K562 (cell line): Measurements from ENCODE around the gene MPST. TPM values are rescaled to one million over a fixed set of nuclear protein-coding genes. Genes with fewer than 3 reads are reported as not detected.
A peak's percentile ranks its signal among the peaks of the same experiment; 100 is the strongest.

Source experiments
- BACH1 ChIP-seq: fragments of 200-800 bp; sonication (Bioruptor generic); IDR thresholded peaks from 2 replicates; pipeline ENCODE4 v1.6.1; 2016; ENCODE audit warnings: missing genetic modification characterization, missing compliant biosample characterization
- BRF1 ChIP-seq: IDR thresholded peaks from 3 replicates; pipeline ENCODE4 v1.6.1; 2011; ENCODE audit warnings: borderline replicate concordance, mild to moderate bottlenecking; ENCODE audit not compliant: insufficient read length; ENCODE audit errors: extremely low read depth
- CBX8 ChIP-seq: fragments of 200-600 bp; sonication (generic); IDR thresholded peaks from 2 replicates; pipeline ENCODE4 v1.6.1; 2012; ENCODE audit warnings: borderline replicate concordance, mixed run types, low read depth, mild to moderate bottlenecking, moderate library complexity, mixed read lengths, low read length, control low read depth, inconsistent platforms; ENCODE audit not compliant: poor library complexity, severe bottlenecking; ENCODE audit errors: extremely low read depth
- CCNT2 ChIP-seq: IDR thresholded peaks from 2 replicates; pipeline ENCODE4 v1.6.1; 2011; ENCODE audit warnings: borderline replicate concordance, low read depth, mild to moderate bottlenecking, moderate library complexity, mixed read lengths, low read length; ENCODE audit not compliant: insufficient read length; ENCODE audit errors: extremely low read depth
- CXXC5 ChIP-seq: fragments of 250-450 bp; sonication (Bioruptor Pico); IDR thresholded peaks from 2 replicates; pipeline ENCODE4 v1.8.0; 2022; ENCODE audit warnings: inconsistent platforms, mild to moderate bottlenecking, moderate library complexity
- ELF2 ChIP-seq: fragments of 250-450 bp; sonication (Bioruptor Pico); IDR thresholded peaks from 2 replicates; pipeline ENCODE4 v1.5.0; 2021; ENCODE audit warnings: mild to moderate bottlenecking
- EP400 ChIP-seq: fragments of 450-650 bp; IDR thresholded peaks from 2 replicates; pipeline ENCODE4 v1.6.1; 2017; ENCODE audit warnings: antibody characterized with exemption, mild to moderate bottlenecking, moderate library complexity
- GABPA ChIP-seq: fragments of 200-800 bp; sonication (Bioruptor generic); conservative IDR thresholded peaks from 2 replicates; pipeline ENCODE4 v1.6.1; 2016; ENCODE audit warnings: low read depth, missing genetic modification characterization, missing compliant biosample characterization
- GATA2 ChIP-seq: sonication (generic); formaldehyde crosslinking; IDR thresholded peaks from 2 replicates; pipeline ENCODE4 v1.4.0; 2020; ENCODE audit warnings: mild to moderate bottlenecking, missing genetic modification reagents
- HDGF ChIP-seq: fragments of 450-650 bp; IDR thresholded peaks from 2 replicates; pipeline ENCODE4 v1.6.1; 2016
- HMG20B ChIP-seq: fragments of 250-450 bp; sonication (Bioruptor Pico); IDR thresholded peaks from 2 replicates; pipeline ENCODE4 v1.5.0; 2021; ENCODE audit warnings: mild to moderate bottlenecking
- KDM2B ChIP-seq: fragments of 250-450 bp; sonication (Bioruptor Pico); IDR thresholded peaks from 2 replicates; pipeline ENCODE4 v1.8.0; 2021; ENCODE audit warnings: mild to moderate bottlenecking, moderate library complexity
- MCM7 ChIP-seq, 2 experiments: fragments of 450-650 bp; IDR thresholded peaks; 2 replicates each; pipeline ENCODE4 v1.6.1; 2016 to 2018
- NCOR1 ChIP-seq: fragments of 450-650 bp; IDR thresholded peaks from 2 replicates; pipeline ENCODE4 v1.6.1; 2016; ENCODE audit warnings: mild to moderate bottlenecking, moderate library complexity
- OTX1 ChIP-seq: fragments of 450-650 bp; formaldehyde crosslinking; IDR thresholded peaks from 2 replicates; pipeline ENCODE4 v1.4.0; 2022; ENCODE audit warnings: mild to moderate bottlenecking
- PCBP2 ChIP-seq: fragments of 200-400 bp; formaldehyde crosslinking; IDR thresholded peaks from 2 replicates; pipeline ENCODE4 v1.6.1; 2018; ENCODE audit warnings: low read length, low read depth, mild to moderate bottlenecking, moderate library complexity; ENCODE audit not compliant: poor library complexity, severe bottlenecking
- POLR2AphosphoS2 ChIP-seq: IDR thresholded peaks from 2 replicates; pipeline ENCODE4 v1.6.1; 2012; ENCODE audit warnings: low read length, improper control_type of control experiment
- PTRF ChIP-seq: fragments of 450-650 bp; IDR thresholded peaks from 2 replicates; pipeline ENCODE4 v1.6.1; 2016; ENCODE audit warnings: mild to moderate bottlenecking, missing genetic modification characterization, missing compliant biosample characterization
- RAD21 ChIP-seq, 2 experiments: fragments of 250-450 bp in 1 of 2; fragments of 450-650 bp in 1 of 2; sonication (Bioruptor Pico) in 1 of 2; formaldehyde crosslinking in 1 of 2; IDR thresholded peaks in 1 of 2; conservative IDR thresholded peaks in 1 of 2; 2 replicates each; pipeline versions ENCODE4 v1.4.0 to v1.8.0; 2020 to 2022; ENCODE audit warnings: mild to moderate bottlenecking in 2 of 2, moderate library complexity in 1 of 2
- SRSF1 ChIP-seq: fragments of 200-400 bp; formaldehyde crosslinking; IDR thresholded peaks from 2 replicates; pipeline ENCODE4 v1.6.1; 2017; ENCODE audit warnings: mild to moderate bottlenecking, low read depth, low read length, moderate library complexity
- SRSF3 ChIP-seq: fragments of 200-400 bp; formaldehyde crosslinking; IDR thresholded peaks from 2 replicates; pipeline ENCODE4 v1.6.1; 2016; ENCODE audit warnings: mild to moderate bottlenecking, low read length, moderate library complexity; ENCODE audit not compliant: insufficient read depth
- XRCC4 ChIP-seq: IDR thresholded peaks from one replicate; pipeline ENCODE4 v1.6.1; 2011; ENCODE audit not compliant: insufficient read depth, insufficient read length; ENCODE audit errors: extremely low read depth
- ZNF232 ChIP-seq: sonication (generic); formaldehyde crosslinking; IDR thresholded peaks from 2 replicates; pipeline ENCODE4 v1.8.0; 2022; ENCODE audit warnings: mild to moderate bottlenecking, missing genetic modification reagents
- ZNF24 ChIP-seq: fragments of 450-650 bp; IDR thresholded peaks from 2 replicates; pipeline ENCODE4 v1.6.1; 2016
- ZNF780A ChIP-seq: fragments of 250-450 bp; sonication (Bioruptor Pico); IDR thresholded peaks from 2 replicates; pipeline ENCODE4 v1.5.0; 2021; ENCODE audit warnings: mild to moderate bottlenecking
- polyA plus RNA-seq, 8 experiments: library from polyadenylated mRNA; depleted of rRNA in 4 of 8; stranded (reverse) in 5 of 8; unstranded in 3 of 8; fragments of >200 nt; fragmentation: Nextera tagmentation in 2 of 8; fragmentation: Illumina TruSeq in 1 of 8; extraction: Ambion mirVana in 2 of 8; extraction: Trizol in 1 of 8; gene quantifications; 2 replicates each; pipeline versions ENCODE4 v1.2.1 to v1.2.3, GENCODE V29; 2011 to 2014; ENCODE audit warnings: inconsistent platforms in 1 of 8, missing spikeins in 1 of 8
- total RNA-seq, 7 experiments: library from RNA; depleted of rRNA in 6 of 7; stranded (reverse); fragments of >200 nt in 6 of 7; fragmentation: Illumina TruSeq in 2 of 7; extraction: Trizol in 2 of 7; gene quantifications; 2 replicates each; pipeline versions ENCODE4 v1.2.1 to v1.2.3, GENCODE V29; 2011 to 2021; ENCODE audit warnings: low replicate concordance in 1 of 7
- TF ChIP-seq, protein P1 (sequence below): sonication (generic); formaldehyde crosslinking; IDR thresholded peaks from 2 replicates; pipeline ENCODE4 v1.8.0; 2022; ENCODE audit warnings: mild to moderate bottlenecking, missing genetic modification reagents, borderline replicate concordance
- TF ChIP-seq, protein P2 (sequence below): sonication (generic); formaldehyde crosslinking; IDR thresholded peaks from 2 replicates; pipeline ENCODE4 v1.9.0; 2022; ENCODE audit warnings: mild to moderate bottlenecking, missing genetic modification reagents
- TF ChIP-seq, protein P3 (sequence below): fragments of 450-650 bp; IDR thresholded peaks from 2 replicates; pipeline ENCODE4 v1.6.1; 2016; ENCODE audit warnings: borderline replicate concordance

The MPST gene
- total and polyA plus RNA-seq, 9 of the 15 experiments (the other 6 are each of a cell fraction or from before 2014, with no cell fraction given), result 0.65 to 104 (median 24.3) TPM

DNA sequence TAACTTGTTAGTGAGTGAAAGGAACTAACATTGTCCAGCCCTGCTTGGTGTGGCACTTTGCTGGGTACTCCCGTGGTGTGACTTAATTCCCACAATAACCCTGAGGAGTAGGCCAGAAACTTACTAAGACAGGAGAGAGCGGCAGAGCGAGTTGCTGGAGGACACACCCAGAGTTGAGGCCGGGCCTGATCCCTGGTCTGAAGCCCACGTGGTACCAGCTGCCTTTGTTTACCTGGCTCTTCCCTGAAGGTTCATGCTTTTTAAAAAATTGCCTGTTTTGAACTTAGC lies 594 bp downstream of the MPST start (continued):
- no peak for TF ChIP-seq BRF1
- TF ChIP-seq GATA2, result no peak
- no peak for TF ChIP-seq ZNF232
- TF ChIP-seq, protein P1, sequence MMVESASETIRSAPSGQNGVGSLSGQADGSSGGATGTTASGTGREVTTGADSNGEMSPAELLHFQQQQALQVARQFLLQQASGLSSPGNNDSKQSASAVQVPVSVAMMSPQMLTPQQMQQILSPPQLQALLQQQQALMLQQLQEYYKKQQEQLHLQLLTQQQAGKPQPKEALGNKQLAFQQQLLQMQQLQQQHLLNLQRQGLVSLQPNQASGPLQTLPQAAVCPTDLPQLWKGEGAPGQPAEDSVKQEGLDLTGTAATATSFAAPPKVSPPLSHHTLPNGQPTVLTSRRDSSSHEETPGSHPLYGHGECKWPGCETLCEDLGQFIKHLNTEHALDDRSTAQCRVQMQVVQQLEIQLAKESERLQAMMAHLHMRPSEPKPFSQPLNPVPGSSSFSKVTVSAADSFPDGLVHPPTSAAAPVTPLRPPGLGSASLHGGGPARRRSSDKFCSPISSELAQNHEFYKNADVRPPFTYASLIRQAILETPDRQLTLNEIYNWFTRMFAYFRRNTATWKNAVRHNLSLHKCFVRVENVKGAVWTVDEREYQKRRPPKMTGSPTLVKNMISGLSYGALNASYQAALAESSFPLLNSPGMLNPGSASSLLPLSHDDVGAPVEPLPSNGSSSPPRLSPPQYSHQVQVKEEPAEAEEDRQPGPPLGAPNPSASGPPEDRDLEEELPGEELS, result no peak
- TF ChIP-seq ZNF780A (CRISPR knock-in tag), result no peak
- TF ChIP-seq RAD21 (CRISPR knock-in tag; conservative IDR thresholded peaks at IDR 0.05 in 1 of 2, IDR thresholded peaks at IDR 0.05 in 1 of 2), result no peak
- TF ChIP-seq SRSF1, result no peak
- TF ChIP-seq SRSF3, result no peak
- no peak for TF ChIP-seq NCOR1
- TF ChIP-seq BACH1 (tag), result no peak
- no peak for TF ChIP-seq CCNT2
- TF ChIP-seq GABPA (tag), result no peak
- TF ChIP-seq MCM7 (IDR thresholded peaks at IDR 0.05), result no peak
- TF ChIP-seq, protein P2, sequence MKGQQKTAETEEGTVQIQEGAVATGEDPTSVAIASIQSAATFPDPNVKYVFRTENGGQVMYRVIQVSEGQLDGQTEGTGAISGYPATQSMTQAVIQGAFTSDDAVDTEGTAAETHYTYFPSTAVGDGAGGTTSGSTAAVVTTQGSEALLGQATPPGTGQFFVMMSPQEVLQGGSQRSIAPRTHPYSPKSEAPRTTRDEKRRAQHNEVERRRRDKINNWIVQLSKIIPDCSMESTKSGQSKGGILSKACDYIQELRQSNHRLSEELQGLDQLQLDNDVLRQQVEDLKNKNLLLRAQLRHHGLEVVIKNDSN, result peak; percentile 52; the same call in 1 of the 2 replicates
- TF ChIP-seq HDGF, result no peak
- no peak for TF ChIP-seq XRCC4
- TF ChIP-seq HMG20B (CRISPR knock-in tag), result no peak
- no peak for TF ChIP-seq KDM2B
- TF ChIP-seq, protein P3, sequence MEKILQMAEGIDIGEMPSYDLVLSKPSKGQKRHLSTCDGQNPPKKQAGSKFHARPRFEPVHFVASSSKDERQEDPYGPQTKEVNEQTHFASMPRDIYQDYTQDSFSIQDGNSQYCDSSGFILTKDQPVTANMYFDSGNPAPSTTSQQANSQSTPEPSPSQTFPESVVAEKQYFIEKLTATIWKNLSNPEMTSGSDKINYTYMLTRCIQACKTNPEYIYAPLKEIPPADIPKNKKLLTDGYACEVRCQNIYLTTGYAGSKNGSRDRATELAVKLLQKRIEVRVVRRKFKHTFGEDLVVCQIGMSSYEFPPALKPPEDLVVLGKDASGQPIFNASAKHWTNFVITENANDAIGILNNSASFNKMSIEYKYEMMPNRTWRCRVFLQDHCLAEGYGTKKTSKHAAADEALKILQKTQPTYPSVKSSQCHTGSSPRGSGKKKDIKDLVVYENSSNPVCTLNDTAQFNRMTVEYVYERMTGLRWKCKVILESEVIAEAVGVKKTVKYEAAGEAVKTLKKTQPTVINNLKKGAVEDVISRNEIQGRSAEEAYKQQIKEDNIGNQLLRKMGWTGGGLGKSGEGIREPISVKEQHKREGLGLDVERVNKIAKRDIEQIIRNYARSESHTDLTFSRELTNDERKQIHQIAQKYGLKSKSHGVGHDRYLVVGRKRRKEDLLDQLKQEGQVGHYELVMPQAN, result 0 out of 2 replicates have a peak, but pooled peaks have one; percentile 14
- TF ChIP-seq ELF2 (CRISPR knock-in tag), result no peak
- no peak for TF ChIP-seq OTX1 (CRISPR knock-in tag)
- no peak for TF ChIP-seq PTRF (tag)
- TF ChIP-seq POLR2AphosphoS2, result no peak
- TF ChIP-seq EP400, result 0 out of 2 replicates have a peak, but pooled peaks have one; percentile 31
- no peak for TF ChIP-seq CBX8
- no peak for TF ChIP-seq ZNF24
- no peak for TF ChIP-seq PCBP2
- no peak for TF ChIP-seq CXXC5
